ENCODE results near the gene AMBRA1.

Gene AMBRA1, protein sequence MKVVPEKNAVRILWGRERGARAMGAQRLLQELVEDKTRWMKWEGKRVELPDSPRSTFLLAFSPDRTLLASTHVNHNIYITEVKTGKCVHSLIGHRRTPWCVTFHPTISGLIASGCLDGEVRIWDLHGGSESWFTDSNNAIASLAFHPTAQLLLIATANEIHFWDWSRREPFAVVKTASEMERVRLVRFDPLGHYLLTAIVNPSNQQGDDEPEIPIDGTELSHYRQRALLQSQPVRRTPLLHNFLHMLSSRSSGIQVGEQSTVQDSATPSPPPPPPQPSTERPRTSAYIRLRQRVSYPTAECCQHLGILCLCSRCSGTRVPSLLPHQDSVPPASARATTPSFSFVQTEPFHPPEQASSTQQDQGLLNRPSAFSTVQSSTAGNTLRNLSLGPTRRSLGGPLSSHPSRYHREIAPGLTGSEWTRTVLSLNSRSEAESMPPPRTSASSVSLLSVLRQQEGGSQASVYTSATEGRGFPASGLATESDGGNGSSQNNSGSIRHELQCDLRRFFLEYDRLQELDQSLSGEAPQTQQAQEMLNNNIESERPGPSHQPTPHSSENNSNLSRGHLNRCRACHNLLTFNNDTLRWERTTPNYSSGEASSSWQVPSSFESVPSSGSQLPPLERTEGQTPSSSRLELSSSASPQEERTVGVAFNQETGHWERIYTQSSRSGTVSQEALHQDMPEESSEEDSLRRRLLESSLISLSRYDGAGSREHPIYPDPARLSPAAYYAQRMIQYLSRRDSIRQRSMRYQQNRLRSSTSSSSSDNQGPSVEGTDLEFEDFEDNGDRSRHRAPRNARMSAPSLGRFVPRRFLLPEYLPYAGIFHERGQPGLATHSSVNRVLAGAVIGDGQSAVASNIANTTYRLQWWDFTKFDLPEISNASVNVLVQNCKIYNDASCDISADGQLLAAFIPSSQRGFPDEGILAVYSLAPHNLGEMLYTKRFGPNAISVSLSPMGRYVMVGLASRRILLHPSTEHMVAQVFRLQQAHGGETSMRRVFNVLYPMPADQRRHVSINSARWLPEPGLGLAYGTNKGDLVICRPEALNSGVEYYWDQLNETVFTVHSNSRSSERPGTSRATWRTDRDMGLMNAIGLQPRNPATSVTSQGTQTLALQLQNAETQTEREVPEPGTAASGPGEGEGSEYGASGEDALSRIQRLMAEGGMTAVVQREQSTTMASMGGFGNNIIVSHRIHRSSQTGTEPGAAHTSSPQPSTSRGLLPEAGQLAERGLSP (N-terminal part only)

GRCh38 chr11:46593550-46594373, at the start of gene AMBRA1:
Gene AMBRA1, minus strand, starts transcription at chr11:46594023. Its CDS starts 45,643 bp downstream, at chr11:46548380.
- no peaks in the 10 kb centered on the region for H3K36me3 ChIP-seq
- peak; percentile 86 to 90 for DNase-seq
- intact Hi-C loops (cut with DNase I; ENCODE audit: low total_unique reads), result no loop called here

DNA sequence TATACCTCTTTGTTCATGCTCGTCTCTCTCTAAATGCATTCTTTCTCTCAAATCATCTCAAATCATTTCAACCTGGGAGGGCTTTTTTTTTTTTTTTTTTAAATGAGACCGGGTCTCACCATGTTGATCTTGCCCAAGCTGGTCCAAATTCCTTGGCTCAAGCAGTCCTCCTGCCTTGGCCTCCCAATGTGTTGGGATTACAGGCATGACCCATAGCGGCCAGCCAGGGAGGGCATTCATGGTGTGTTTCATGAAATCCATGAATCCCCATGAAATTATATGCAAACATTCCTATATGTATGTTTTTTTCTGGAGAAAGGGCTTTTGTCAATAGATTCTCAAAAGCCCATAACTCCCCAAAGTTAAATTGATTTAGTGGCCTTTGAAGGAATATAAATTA, 49.7 kb upstream of the AMBRA1 start:
- H3K36me3 ChIP-seq, result peaks cover 22 to 54% (median 24%) of the 10 kb centered on the region in 3 donors
- no peak overlapping the region for H3K27ac ChIP-seq
- DNase-seq, result no peak
- H3K27me3 ChIP-seq, result no peaks in the 10 kb centered on the region
- H3K4me1 ChIP-seq, result peaks cover 0 to 11% (median 8%) of the 10 kb centered on the region in 4 donors
- H3K9me3 ChIP-seq, result no peaks in the 10 kb centered on the region
- no peak overlapping the region for H3K4me3 ChIP-seq
- intact Hi-C loops (cut with DNase I; ENCODE audit: low total_unique reads), result no loop called here
- TF ChIP-seq, protein P1, sequence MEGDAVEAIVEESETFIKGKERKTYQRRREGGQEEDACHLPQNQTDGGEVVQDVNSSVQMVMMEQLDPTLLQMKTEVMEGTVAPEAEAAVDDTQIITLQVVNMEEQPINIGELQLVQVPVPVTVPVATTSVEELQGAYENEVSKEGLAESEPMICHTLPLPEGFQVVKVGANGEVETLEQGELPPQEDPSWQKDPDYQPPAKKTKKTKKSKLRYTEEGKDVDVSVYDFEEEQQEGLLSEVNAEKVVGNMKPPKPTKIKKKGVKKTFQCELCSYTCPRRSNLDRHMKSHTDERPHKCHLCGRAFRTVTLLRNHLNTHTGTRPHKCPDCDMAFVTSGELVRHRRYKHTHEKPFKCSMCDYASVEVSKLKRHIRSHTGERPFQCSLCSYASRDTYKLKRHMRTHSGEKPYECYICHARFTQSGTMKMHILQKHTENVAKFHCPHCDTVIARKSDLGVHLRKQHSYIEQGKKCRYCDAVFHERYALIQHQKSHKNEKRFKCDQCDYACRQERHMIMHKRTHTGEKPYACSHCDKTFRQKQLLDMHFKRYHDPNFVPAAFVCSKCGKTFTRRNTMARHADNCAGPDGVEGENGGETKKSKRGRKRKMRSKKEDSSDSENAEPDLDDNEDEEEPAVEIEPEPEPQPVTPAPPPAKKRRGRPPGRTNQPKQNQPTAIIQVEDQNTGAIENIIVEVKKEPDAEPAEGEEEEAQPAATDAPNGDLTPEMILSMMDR (IDR thresholded peaks at IDR 0.05), result no peak

More at GRCh38 chr11:46593550-46594373, at the start of gene AMBRA1:
- Histone ChIP-seq H3K9me3 (no peaks in the 10 kb centered on the region), H3K27me3 (no peaks in the 10 kb centered on the region), H3K4me1 (peaks cover 0 to 51% (median 23%) of the 10 kb centered on the region in 4 donors), H3K4me3 (peak within 1 kb of the TSS; percentile 86), H3K27ac (peak within 1 kb of the TSS; percentile 82 to 83)
- TF ChIP-seq, protein P1 (IDR thresholded peaks at IDR 0.05), result no peak

DNA sequence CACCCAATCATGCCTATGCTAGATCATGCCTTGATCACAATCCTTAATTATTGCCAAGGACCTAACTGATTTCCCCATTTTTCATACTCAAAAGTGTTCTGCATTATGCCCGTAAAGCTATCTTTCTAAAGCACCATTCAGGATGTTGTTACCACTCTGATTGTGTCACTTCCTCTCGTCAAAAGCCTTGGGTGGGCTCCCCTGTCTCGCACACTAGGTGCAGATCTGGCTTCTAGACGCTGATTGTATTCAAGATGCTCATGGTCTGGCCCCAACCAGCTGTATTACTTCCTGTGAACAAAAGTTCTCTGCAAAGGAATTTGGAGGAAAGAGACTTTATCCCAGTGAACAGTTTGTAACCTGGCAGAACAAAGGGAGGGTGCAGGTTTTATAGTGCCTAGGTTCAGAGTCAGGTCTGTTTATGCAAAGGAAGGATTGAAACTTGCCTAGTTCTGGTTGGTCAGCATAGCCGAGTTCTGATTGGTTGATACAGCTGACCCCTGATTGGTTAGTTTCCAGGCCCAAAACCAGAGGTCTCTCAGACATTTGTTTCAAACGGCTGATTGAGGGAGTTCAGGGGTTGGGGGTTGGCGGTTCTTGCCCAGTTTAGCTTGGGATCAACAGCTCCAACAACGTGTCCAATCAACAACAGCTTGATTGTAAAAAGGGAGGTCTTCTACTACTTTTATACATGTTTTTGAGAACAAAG, 49.0 kb upstream of the AMBRA1 start:
- peaks cover 0 to 4% (median 2%) of the 10 kb centered on the region in 4 donors for H3K4me1 ChIP-seq
- H3K9me3 ChIP-seq, result no peaks in the 10 kb centered on the region
- no peak for DNase-seq
- H3K36me3 ChIP-seq, result peaks cover 22 to 50% (median 31%) of the 10 kb centered on the region in 3 donors
- no peak overlapping the region for H3K4me3 ChIP-seq
- TF ChIP-seq, protein P1 (IDR thresholded peaks at IDR 0.05), result no peak
- H3K27ac ChIP-seq, result no peak overlapping the region
- intact Hi-C loops (cut with DNase I; ENCODE audit: low total_unique reads), result no loop called here
- H3K27me3 ChIP-seq, result no peaks in the 10 kb centered on the region

- TF ChIP-seq, protein P1 (IDR thresholded peaks at IDR 0.05), result no peak
Observed at GRCh38 chr11:46641639-46642038, 47.8 kb upstream of the AMBRA1 start.

More at GRCh38 chr11:46641639-46642038, 47.8 kb upstream of the AMBRA1 start:
- DNase-seq, result no peak
- H3K36me3 ChIP-seq, result peaks cover 12 to 39% (median 20%) of the 10 kb centered on the region in 3 donors
- H3K27ac ChIP-seq, result no peak overlapping the region
- intact Hi-C loops (cut with DNase I; ENCODE audit: low total_unique reads), result no loop called here
- H3K9me3 ChIP-seq, result no peaks in the 10 kb centered on the region
- no peaks in the 10 kb centered on the region for H3K27me3 ChIP-seq
- H3K4me3 ChIP-seq, result no peak overlapping the region
- H3K4me1 ChIP-seq, result no peaks in the 10 kb centered on the region
